CD4-positive, alpha-beta T cell treated with Interleukin-4 for 4 hours (primary cell): ENCODE measurements around the gene HAPLN2.

Source experiments
- DNase-seq: peaks from one replicate; pipeline ENCODE4 v3.0.0-alpha.2; 2020

HAPLN2 gene

GRCh38 chr1:156646738-156647211 is 27.6 kb downstream of the HAPLN2 start:
- no peak for DNase-seq

GRCh38 chr1:156647351-156647750 is 28.1 kb downstream of the HAPLN2 start:
- no peak for DNase-seq

GRCh38 chr1:156648496-156648895 is 29.3 kb downstream of the HAPLN2 start:
- DNase-seq, result no peak

- DNase-seq, result no peak
Observed at GRCh38 chr1:156648951-156649350, 29.7 kb downstream of the HAPLN2 start.

- DNase-seq, result no peak
Observed at GRCh38 chr1:156652131-156652991, 33.1 kb downstream of the HAPLN2 start.

- no peak for DNase-seq
Observed at GRCh38 chr1:156652992-156653355, 33.8 kb downstream of the HAPLN2 start.

- DNase-seq, result no peak
Observed at GRCh38 chr1:156654700-156655099, 35.5 kb downstream of the HAPLN2 start.

- no peak for DNase-seq
Observed at GRCh38 chr1:156655151-156655903, 36.1 kb downstream of the HAPLN2 start.

GRCh38 chr1:156655904-156656516 is 36.8 kb downstream of the HAPLN2 start:
- DNase-seq, result no peak

GRCh38 chr1:156656806-156657740 is 37.9 kb downstream of the HAPLN2 start:
- DNase-seq, result peak; percentile 61

- no peak for DNase-seq
Observed at GRCh38 chr1:156657741-156658319, 38.6 kb downstream of the HAPLN2 start.

- no peak for DNase-seq
Observed at GRCh38 chr1:156658496-156658895, 39.3 kb downstream of the HAPLN2 start.

- no peak for DNase-seq
Observed at GRCh38 chr1:156658945-156659574, 39.8 kb downstream of the HAPLN2 start.

- DNase-seq, result no peak
Observed at GRCh38 chr1:156659661-156659987, 40.4 kb downstream of the HAPLN2 start.

- DNase-seq, result peak; percentile 87
Observed at GRCh38 chr1:156659988-156660751, 41.0 kb downstream of the HAPLN2 start.

GRCh38 chr1:156660752-156661112 is 41.5 kb downstream of the HAPLN2 start:
- DNase-seq, result no peak

- DNase-seq, result no peak
Observed at GRCh38 chr1:156662005-156662799, 43.0 kb downstream of the HAPLN2 start.

GRCh38 chr1:156662800-156663055 is 43.5 kb downstream of the HAPLN2 start:
- DNase-seq, result no peak

- DNase-seq, result no peak
Observed at GRCh38 chr1:156663178-156663577, 44.0 kb downstream of the HAPLN2 start.

GRCh38 chr1:156664046-156664766 is 45.0 kb downstream of the HAPLN2 start:
- no peak for DNase-seq
